HCT116 (cell line): Measurements from ENCODE around the gene COLEC11. TPM values are rescaled to one million over a fixed set of nuclear protein-coding genes. Genes with fewer than 3 reads are reported as not detected.

Source experiments
- ATAC-seq: fragments of 200-7000 bp; cut with Tn5 transposase; 2 replicates; pipeline ENCODE4 v1.9.1; 2020; ENCODE audit warnings: mild to moderate bottlenecking, moderate library complexity
- BruUV-seq: library from RNA; stranded (reverse); fragments of 400-500 nt; replicated peaks from 2 replicates; lab custom pipeline; 2021; lab: Mats Ljungman, UMichigan
- CTCF ChIA-PET: fragments of 300-600 bp; sonication (Branson Sonifier 250); formaldehyde crosslinking; loops from one replicate; lab custom pipeline; 2021; ENCODE audit warnings: antibody characterized with exemption; lab: Charles Lee
- POLR2A ChIA-PET: fragments of 300-600, 350-600 bp; sonication (Branson Sonifier 250); formaldehyde crosslinking; loops from one replicate; lab custom pipeline; 2021; ENCODE audit warnings: antibody characterized with exemption; lab: Charles Lee
- RAD21 ChIA-PET, 2 experiments: fragments of 300-600 bp; sonication (Branson Sonifier 250); formaldehyde crosslinking; loops; one replicate each; lab custom pipeline; 2023; ENCODE audit warnings: low total read pairs in 2 of 2; ENCODE audit not compliant: uncharacterized antibody in 2 of 2, unreplicated experiment in 2 of 2, low non-redundant PET in 1 of 2; lab: Charles Lee
- DNase-seq: peaks from one replicate; pipeline ENCODE4 v3.0.0-alpha.2; 2010; ENCODE audit warnings: low read depth, low spot score
- H2AFZ ChIP-seq: fragments of 200-600 bp; shearing (Covaris generic), sonication (generic); 2 replicates; pipeline ENCODE4 v1.6.1; 2017; ENCODE audit warnings: low read depth, mixed run types, mixed read lengths, antibody characterized with exemption, low read length; ENCODE audit not compliant: poor library complexity, severe bottlenecking
- H3K27ac ChIP-seq: 2 replicates; pipeline ENCODE4 v1.5.1; 2012; ENCODE audit warnings: low read depth, low read length
- H3K27me3 ChIP-seq: fragments of 200-600 bp; sonication (generic); 2 replicates; pipeline ENCODE4 v1.6.1; 2016; ENCODE audit warnings: mixed run types, low read length, mixed read lengths; ENCODE audit not compliant: insufficient read depth
- H3K36me3 ChIP-seq, 2 experiments: fragments of 200-500 bp in 1 of 2; fragments of 200-600 bp in 1 of 2; sonication (Bioruptor generic) in 1 of 2; sonication (generic) in 1 of 2; 2 replicates each; pipeline versions ENCODE4 v1.5.1 to v1.6.1; 2014 to 2016; ENCODE audit warnings: low read length in 2 of 2, inconsistent platforms in 1 of 2, mixed read lengths in 1 of 2, mixed run types in 1 of 2; ENCODE audit not compliant: insufficient read depth in 2 of 2, control insufficient read depth in 1 of 2
- H3K4me1 ChIP-seq, 2 experiments: fragments of 200-600 bp in 1 of 2; sonication (generic) in 1 of 2; 2 replicates each; pipeline versions ENCODE4 v1.5.1 to v1.6.1; 2012 to 2017; ENCODE audit warnings: low read length in 2 of 2, inconsistent platforms in 1 of 2, mild to moderate bottlenecking in 1 of 2, mixed read lengths in 1 of 2, mixed run types in 1 of 2, moderate library complexity in 1 of 2; ENCODE audit not compliant: insufficient read depth in 2 of 2, control insufficient read depth in 1 of 2
- H3K4me2 ChIP-seq: fragments of 200-600 bp; sonication (generic); 2 replicates; pipeline ENCODE4 v1.6.1; 2017; ENCODE audit warnings: mixed run types, low read length, mixed read lengths
- H3K4me3 ChIP-seq, 2 experiments: fragments of 200-600 bp in 1 of 2; sonication (generic) in 1 of 2; replicated peaks in 1 of 2; 2 replicates each; pipeline ENCODE4 v1.5.1; 2011 to 2016; ENCODE audit warnings: low read length in 2 of 2, control low read depth in 1 of 2, low read depth in 1 of 2, mild to moderate bottlenecking in 1 of 2, mixed read lengths in 1 of 2, mixed run types in 1 of 2
- H3K79me2 ChIP-seq: fragments of 200-600 bp; sonication (generic); 2 replicates; pipeline ENCODE4 v1.6.1; 2017; ENCODE audit warnings: mild to moderate bottlenecking, mixed run types, low read length, moderate library complexity, mixed read lengths; ENCODE audit not compliant: insufficient read depth
- H3K9ac ChIP-seq: fragments of 200-600 bp; sonication (generic); 2 replicates; pipeline ENCODE4 v1.6.1; 2016; ENCODE audit warnings: low read length, mixed read lengths
- H3K9me2 ChIP-seq: fragments of 200-600 bp; sonication (generic), shearing (Covaris generic); 2 replicates; pipeline ENCODE4 v1.6.1; 2017; ENCODE audit warnings: mixed run types, mild to moderate bottlenecking, moderate library complexity; ENCODE audit not compliant: insufficient read depth
- H3K9me3 ChIP-seq, 2 experiments: fragments of 200-500 bp in 1 of 2; fragments of 200-600 bp in 1 of 2; sonication (Bioruptor generic) in 1 of 2; sonication (generic) in 1 of 2; 2 replicates each; pipeline ENCODE4 v1.6.1; 2014 to 2017; ENCODE audit warnings: low read length in 2 of 2, mixed read lengths in 2 of 2, inconsistent platforms in 1 of 2, low read depth in 1 of 2, mild to moderate bottlenecking in 1 of 2, mixed run types in 1 of 2, moderate library complexity in 1 of 2; ENCODE audit not compliant: control insufficient read depth in 1 of 2, insufficient read depth in 1 of 2
- H4K20me1 ChIP-seq: fragments of 200-600 bp; sonication (generic), shearing (Covaris generic); 2 replicates; pipeline ENCODE4 v1.6.1; 2017; ENCODE audit warnings: mixed run types, mild to moderate bottlenecking, moderate library complexity; ENCODE audit not compliant: insufficient read depth
- CBX3 ChIP-seq: IDR thresholded peaks from 2 replicates; pipeline ENCODE4 v1.6.1; 2012; ENCODE audit warnings: low read depth
- CEBPB ChIP-seq: IDR thresholded peaks from 2 replicates; pipeline ENCODE4 v1.6.1; 2012; ENCODE audit warnings: low read depth
- ELF1 ChIP-seq: IDR thresholded peaks from 2 replicates; pipeline ENCODE4 v1.6.1; 2012; ENCODE audit warnings: low read depth, borderline replicate concordance
- EZH2 ChIP-seq: fragments of 200-600 bp; sonication (generic); IDR thresholded peaks from 2 replicates; pipeline ENCODE4 v1.6.1; 2017; ENCODE audit warnings: antibody characterized with exemption, mixed run types
- EZH2phosphoT487 ChIP-seq: fragments of 200-600 bp; IDR thresholded peaks from 2 replicates; pipeline ENCODE4 v1.6.1; 2018; ENCODE audit warnings: antibody characterized with exemption, borderline replicate concordance
- FOSL1 ChIP-seq: IDR thresholded peaks from 2 replicates; pipeline ENCODE4 v1.6.1; 2012; ENCODE audit warnings: low read depth
- JUND ChIP-seq: IDR thresholded peaks from 2 replicates; pipeline ENCODE4 v1.6.1; 2012
- POLR2A ChIP-seq: IDR thresholded peaks from 2 replicates; pipeline ENCODE4 v1.7.0; 2011; ENCODE audit warnings: borderline replicate concordance; ENCODE audit not compliant: insufficient read depth, insufficient read length; ENCODE audit errors: extremely low read depth
- POLR2AphosphoS5 ChIP-seq: IDR thresholded peaks from 2 replicates; pipeline ENCODE4 v1.6.1; 2011; ENCODE audit warnings: mild to moderate bottlenecking, low read depth, low read length, moderate library complexity
- SIN3A ChIP-seq: IDR thresholded peaks from 2 replicates; pipeline ENCODE4 v1.6.1; 2012; ENCODE audit warnings: low read depth
- TCF7L2 ChIP-seq: IDR thresholded peaks from 2 replicates; pipeline ENCODE4 v1.7.0; 2011; ENCODE audit warnings: borderline replicate concordance, inconsistent platforms; ENCODE audit not compliant: insufficient read depth, insufficient read length; ENCODE audit errors: extremely low read depth
- YY1 ChIP-seq: IDR thresholded peaks from 2 replicates; pipeline ENCODE4 v1.6.1; 2011; ENCODE audit warnings: low read length, low read depth, moderate library complexity, mild to moderate bottlenecking; ENCODE audit not compliant: insufficient replicate concordance; ENCODE audit errors: extremely low read depth
- ZFX ChIP-seq: fragments of 450-650 bp; IDR thresholded peaks from 2 replicates; pipeline ENCODE4 v1.6.1; 2017
- ZNF274 ChIP-seq: fragments of 200-500 bp; sonication (Bioruptor generic); IDR thresholded peaks from 2 replicates; pipeline ENCODE4 v1.6.1; 2014; ENCODE audit warnings: mild to moderate bottlenecking, low read depth, low read length, inconsistent platforms
- intact Hi-C: fragments of 100-400 bp; cut with micrococcal nuclease; formaldehyde crosslinking; loops from 2 replicates; pipeline ENCODE4 v1.10.0; 2022
- total RNA-seq: library from RNA; stranded (reverse); gene quantifications from one replicate; pipeline ENCODE4 v1.2.1, GENCODE V29; 2021; ENCODE audit not compliant: unreplicated experiment
- TF ChIP-seq, protein P1 (sequence below): IDR thresholded peaks from 2 replicates; pipeline ENCODE4 v1.6.1; 2012; ENCODE audit warnings: low read depth
- TF ChIP-seq, protein P2 (sequence below): IDR thresholded peaks from 2 replicates; pipeline ENCODE4 v1.6.1; 2012
- TF ChIP-seq, protein P3 (sequence below): IDR thresholded peaks from 2 replicates; pipeline ENCODE4 v1.6.1; 2012
- TF ChIP-seq, protein P4 (sequence below), 3 experiments: fragments of 200-600 bp in 1 of 3; sonication (generic) in 1 of 3; IDR thresholded peaks in 2 of 3; conservative IDR thresholded peaks in 1 of 3; 2 replicates each; pipeline ENCODE4 v1.5.1; 2012 to 2017; ENCODE audit warnings: low read depth in 2 of 3, low read length in 2 of 3, antibody characterized with exemption in 1 of 3, borderline replicate concordance in 1 of 3, control low read depth in 1 of 3, mild to moderate bottlenecking in 1 of 3, mixed read lengths in 1 of 3, mixed run types in 1 of 3, moderate library complexity in 1 of 3; ENCODE audit not compliant: insufficient read depth in 1 of 3

COLEC11 gene
- total RNA-seq, 1 experiment from 2014 or later: 0.15 TPM

DNA sequence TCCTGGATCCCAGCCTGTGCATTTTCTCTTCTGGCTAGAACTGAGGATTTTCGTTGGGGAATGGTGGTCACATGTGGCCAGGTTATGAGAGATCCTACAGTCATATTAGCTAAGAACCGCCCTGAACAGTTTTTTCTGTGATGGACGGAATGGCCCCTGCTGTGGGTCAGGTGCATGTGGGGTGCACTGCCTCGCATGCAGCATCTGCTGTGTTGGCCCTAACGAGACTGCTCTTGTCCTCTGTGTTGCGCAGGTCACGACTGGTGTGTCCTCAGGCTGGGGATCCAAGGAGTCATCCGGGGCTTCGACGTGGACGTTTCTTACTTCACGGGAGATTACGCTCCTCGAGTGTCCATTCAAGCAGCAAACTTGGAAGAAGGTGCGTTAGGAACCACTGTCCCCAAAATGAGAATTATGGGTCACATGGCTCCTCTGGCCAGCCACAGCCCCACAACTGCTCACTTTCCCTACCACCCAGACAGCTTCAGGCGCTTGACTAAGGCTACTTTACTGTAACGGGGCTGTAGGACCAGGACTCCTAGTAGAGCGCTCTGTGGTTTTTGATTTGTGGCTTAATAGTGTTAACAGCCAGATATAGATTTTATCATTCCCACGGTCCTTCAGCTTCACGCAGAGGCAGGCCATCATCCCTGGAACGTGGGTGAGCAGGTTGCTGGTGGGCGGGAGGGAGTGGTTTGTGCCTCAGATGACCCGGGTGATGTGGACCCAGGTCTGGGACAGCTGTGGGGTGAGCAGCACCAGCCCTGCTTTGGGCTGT, 84.9 kb downstream of the COLEC11 start:
- no TSS peak for BruUV-seq
- H3K27ac ChIP-seq: no peak overlapping the region
- no peak overlapping the region for H3K4me3 ChIP-seq
- ChIA-PET RAD21 (no interaction called here), CTCF (no interaction called here), POLR2A (no interaction called here)
- no peaks in the 10 kb centered on the region for H3K79me2 ChIP-seq
- H3K4me1 ChIP-seq: no peaks in the 10 kb centered on the region
- H3K4me2 ChIP-seq: no peak overlapping the region
- DNase-seq: no peak
- TF ChIP-seq, protein P1, sequence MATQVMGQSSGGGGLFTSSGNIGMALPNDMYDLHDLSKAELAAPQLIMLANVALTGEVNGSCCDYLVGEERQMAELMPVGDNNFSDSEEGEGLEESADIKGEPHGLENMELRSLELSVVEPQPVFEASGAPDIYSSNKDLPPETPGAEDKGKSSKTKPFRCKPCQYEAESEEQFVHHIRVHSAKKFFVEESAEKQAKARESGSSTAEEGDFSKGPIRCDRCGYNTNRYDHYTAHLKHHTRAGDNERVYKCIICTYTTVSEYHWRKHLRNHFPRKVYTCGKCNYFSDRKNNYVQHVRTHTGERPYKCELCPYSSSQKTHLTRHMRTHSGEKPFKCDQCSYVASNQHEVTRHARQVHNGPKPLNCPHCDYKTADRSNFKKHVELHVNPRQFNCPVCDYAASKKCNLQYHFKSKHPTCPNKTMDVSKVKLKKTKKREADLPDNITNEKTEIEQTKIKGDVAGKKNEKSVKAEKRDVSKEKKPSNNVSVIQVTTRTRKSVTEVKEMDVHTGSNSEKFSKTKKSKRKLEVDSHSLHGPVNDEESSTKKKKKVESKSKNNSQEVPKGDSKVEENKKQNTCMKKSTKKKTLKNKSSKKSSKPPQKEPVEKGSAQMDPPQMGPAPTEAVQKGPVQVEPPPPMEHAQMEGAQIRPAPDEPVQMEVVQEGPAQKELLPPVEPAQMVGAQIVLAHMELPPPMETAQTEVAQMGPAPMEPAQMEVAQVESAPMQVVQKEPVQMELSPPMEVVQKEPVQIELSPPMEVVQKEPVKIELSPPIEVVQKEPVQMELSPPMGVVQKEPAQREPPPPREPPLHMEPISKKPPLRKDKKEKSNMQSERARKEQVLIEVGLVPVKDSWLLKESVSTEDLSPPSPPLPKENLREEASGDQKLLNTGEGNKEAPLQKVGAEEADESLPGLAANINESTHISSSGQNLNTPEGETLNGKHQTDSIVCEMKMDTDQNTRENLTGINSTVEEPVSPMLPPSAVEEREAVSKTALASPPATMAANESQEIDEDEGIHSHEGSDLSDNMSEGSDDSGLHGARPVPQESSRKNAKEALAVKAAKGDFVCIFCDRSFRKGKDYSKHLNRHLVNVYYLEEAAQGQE: no peak
- TF ChIP-seq CEBPB (no peak), POLR2AphosphoS5 (no peak), POLR2A (no peak), ZNF274 (no peak), TCF7L2 (no peak), ZFX (no peak), EZH2phosphoT487 (no peak), YY1 (no peak), SIN3A (no peak), CBX3 (no peak), EZH2 (no peak), FOSL1 (no peak), ELF1 (no peak), JUND (no peak)
- TF ChIP-seq, protein P2, sequence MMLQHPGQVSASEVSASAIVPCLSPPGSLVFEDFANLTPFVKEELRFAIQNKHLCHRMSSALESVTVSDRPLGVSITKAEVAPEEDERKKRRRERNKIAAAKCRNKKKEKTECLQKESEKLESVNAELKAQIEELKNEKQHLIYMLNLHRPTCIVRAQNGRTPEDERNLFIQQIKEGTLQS: no peak
- TF ChIP-seq, protein P3, sequence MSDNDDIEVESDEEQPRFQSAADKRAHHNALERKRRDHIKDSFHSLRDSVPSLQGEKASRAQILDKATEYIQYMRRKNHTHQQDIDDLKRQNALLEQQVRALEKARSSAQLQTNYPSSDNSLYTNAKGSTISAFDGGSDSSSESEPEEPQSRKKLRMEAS: no peak
- TF ChIP-seq, protein P4, sequence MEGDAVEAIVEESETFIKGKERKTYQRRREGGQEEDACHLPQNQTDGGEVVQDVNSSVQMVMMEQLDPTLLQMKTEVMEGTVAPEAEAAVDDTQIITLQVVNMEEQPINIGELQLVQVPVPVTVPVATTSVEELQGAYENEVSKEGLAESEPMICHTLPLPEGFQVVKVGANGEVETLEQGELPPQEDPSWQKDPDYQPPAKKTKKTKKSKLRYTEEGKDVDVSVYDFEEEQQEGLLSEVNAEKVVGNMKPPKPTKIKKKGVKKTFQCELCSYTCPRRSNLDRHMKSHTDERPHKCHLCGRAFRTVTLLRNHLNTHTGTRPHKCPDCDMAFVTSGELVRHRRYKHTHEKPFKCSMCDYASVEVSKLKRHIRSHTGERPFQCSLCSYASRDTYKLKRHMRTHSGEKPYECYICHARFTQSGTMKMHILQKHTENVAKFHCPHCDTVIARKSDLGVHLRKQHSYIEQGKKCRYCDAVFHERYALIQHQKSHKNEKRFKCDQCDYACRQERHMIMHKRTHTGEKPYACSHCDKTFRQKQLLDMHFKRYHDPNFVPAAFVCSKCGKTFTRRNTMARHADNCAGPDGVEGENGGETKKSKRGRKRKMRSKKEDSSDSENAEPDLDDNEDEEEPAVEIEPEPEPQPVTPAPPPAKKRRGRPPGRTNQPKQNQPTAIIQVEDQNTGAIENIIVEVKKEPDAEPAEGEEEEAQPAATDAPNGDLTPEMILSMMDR (IDR thresholded peaks at IDR 0.05 in 2 of 3, conservative IDR thresholded peaks at IDR 0.05 in 1 of 3; ENCODE audit: borderline replicate concordance in 1 of 3, insufficient read depth in 1 of 3, low read depth in 2 of 3, low read length in 2 of 3): no peak
- H3K9me3 ChIP-seq: no peaks in the 10 kb centered on the region
- H3K27me3 ChIP-seq: peaks cover 11% of the 10 kb centered on the region; the same call in 1 of the 2 replicates
- no peak overlapping the region for H2AFZ ChIP-seq
- intact Hi-C loops: no loop called here
- no peak for ATAC-seq
- no peaks in the 10 kb centered on the region for H3K36me3 ChIP-seq
- H3K9me2 ChIP-seq: no peaks in the 10 kb centered on the region
- H3K9ac ChIP-seq: no peak overlapping the region
- no peaks in the 10 kb centered on the region for H4K20me1 ChIP-seq
